GM12891 (cell line): ENCODE data around the gene TSPAN16.

Experiments used
- POLR2A ChIP-seq: IDR thresholded peaks from 2 replicates; pipeline ENCODE4 v1.6.1; 2011; ENCODE audit warnings: low read depth, low read length, control low read depth
- POLR2AphosphoS5 ChIP-seq: IDR thresholded peaks from 2 replicates; pipeline ENCODE4 v1.6.1; 2011; ENCODE audit warnings: low read depth, low read length, control low read depth

DNA sequence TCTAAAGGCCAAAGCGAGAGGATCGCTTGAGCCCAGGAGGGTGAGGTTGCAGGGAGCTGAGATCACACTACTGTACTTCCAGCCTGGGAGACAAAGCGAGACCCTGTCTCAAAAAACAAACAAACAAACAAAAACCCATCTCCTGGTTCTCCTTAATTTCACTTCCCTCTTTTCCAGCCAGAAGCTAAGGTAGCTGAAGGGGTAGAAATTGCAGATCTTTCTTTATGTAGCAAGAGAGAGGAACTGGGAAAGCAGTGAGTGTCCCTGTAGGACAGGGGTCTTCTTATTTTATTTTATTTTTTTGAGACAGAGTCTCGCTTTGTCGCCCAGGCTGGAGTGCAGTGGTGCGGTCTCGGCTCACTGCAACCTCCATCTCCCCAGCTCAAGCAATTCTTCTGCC lies 4.5 kb upstream of the TSPAN16 start:
- TF ChIP-seq POLR2A (no peak), POLR2AphosphoS5 (no peak)
